ENCODE measurements around the gene ADAMTS17. TPM values are rescaled to one million over a fixed set of nuclear protein-coding genes. Genes with fewer than 3 reads are reported as not detected.

The ADAMTS17 gene
- total and polyA plus RNA-seq, 4 donors: 0.28 to 46.9 (median 9.1) TPM

DNA sequence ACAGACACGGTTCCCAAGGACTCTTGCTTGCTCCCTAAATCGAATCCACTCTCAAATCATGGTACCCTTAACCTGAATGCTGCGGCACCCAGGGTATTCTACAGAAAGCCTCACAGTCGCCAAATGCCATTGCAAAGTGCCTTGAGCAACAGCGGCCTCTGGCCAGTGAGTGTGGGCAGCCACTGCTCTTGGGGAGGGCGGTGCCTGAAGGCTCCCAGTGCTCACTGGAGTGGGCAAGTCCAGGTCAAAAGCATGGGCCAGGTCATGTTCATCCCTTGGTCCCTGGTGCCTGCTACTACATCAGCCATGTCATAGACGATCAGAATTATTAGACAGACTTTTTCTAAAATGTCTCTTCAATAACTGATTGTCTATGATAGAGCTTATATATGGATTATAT lies 82.5 kb downstream of the ADAMTS17 start (continued):
- TF ChIP-seq, protein P1, sequence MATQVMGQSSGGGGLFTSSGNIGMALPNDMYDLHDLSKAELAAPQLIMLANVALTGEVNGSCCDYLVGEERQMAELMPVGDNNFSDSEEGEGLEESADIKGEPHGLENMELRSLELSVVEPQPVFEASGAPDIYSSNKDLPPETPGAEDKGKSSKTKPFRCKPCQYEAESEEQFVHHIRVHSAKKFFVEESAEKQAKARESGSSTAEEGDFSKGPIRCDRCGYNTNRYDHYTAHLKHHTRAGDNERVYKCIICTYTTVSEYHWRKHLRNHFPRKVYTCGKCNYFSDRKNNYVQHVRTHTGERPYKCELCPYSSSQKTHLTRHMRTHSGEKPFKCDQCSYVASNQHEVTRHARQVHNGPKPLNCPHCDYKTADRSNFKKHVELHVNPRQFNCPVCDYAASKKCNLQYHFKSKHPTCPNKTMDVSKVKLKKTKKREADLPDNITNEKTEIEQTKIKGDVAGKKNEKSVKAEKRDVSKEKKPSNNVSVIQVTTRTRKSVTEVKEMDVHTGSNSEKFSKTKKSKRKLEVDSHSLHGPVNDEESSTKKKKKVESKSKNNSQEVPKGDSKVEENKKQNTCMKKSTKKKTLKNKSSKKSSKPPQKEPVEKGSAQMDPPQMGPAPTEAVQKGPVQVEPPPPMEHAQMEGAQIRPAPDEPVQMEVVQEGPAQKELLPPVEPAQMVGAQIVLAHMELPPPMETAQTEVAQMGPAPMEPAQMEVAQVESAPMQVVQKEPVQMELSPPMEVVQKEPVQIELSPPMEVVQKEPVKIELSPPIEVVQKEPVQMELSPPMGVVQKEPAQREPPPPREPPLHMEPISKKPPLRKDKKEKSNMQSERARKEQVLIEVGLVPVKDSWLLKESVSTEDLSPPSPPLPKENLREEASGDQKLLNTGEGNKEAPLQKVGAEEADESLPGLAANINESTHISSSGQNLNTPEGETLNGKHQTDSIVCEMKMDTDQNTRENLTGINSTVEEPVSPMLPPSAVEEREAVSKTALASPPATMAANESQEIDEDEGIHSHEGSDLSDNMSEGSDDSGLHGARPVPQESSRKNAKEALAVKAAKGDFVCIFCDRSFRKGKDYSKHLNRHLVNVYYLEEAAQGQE (IDR thresholded peaks at IDR 0.05): no peak
- TF ChIP-seq HNF4A (conservative IDR thresholded peaks at IDR 0.05): no peak
- TF ChIP-seq, protein P2, sequence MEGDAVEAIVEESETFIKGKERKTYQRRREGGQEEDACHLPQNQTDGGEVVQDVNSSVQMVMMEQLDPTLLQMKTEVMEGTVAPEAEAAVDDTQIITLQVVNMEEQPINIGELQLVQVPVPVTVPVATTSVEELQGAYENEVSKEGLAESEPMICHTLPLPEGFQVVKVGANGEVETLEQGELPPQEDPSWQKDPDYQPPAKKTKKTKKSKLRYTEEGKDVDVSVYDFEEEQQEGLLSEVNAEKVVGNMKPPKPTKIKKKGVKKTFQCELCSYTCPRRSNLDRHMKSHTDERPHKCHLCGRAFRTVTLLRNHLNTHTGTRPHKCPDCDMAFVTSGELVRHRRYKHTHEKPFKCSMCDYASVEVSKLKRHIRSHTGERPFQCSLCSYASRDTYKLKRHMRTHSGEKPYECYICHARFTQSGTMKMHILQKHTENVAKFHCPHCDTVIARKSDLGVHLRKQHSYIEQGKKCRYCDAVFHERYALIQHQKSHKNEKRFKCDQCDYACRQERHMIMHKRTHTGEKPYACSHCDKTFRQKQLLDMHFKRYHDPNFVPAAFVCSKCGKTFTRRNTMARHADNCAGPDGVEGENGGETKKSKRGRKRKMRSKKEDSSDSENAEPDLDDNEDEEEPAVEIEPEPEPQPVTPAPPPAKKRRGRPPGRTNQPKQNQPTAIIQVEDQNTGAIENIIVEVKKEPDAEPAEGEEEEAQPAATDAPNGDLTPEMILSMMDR (IDR thresholded peaks at IDR 0.05; ENCODE audit: low read depth, low read length, missing input control): no peak

DNA sequence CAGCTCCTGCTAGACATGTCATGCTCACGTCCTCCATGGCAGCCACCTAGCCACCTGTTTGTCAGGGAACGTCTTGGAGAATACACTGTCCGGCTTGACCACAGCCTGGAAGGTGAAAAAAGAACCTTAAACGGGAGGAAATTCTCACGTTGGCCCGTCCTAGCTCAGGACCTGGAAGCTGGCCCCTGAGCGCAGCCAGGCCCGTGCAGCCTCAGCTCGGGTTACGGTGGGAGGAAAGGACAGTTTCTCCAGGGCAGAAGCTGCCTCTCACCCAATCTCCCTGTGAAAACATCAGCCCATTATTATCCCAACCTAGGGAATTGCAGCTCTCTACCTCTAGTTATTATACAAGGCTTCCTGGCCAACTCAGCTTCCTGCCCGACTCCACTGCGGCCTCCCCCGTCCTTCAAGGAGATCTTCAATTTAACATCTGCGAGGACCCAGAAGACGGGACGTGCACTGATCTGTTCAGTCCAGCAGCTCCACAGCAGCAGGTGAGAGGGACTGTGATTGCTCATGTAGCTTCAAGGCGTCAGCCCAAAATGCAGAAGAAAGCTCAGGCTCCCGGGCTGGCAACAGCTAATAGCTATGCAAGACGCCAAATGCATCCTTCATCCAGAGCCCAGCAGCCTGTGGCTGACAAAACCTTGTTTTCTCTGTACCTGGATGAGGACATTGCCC lies 84.7 kb downstream of the ADAMTS17 start:
- H3K27ac ChIP-seq (ENCODE audit: low read depth in 1 of 2, low read length in 2 of 2): no peak overlapping the region
- H3K36me3 ChIP-seq (ENCODE audit: control insufficient read depth in 4 of 4, insufficient read depth in 3 of 4, low read depth in 1 of 4, low read length in 3 of 4): peaks cover 0 to 21% (median 11%) of the 10 kb centered on the region in 4 donors
- H3K9ac ChIP-seq (ENCODE audit: low read depth in 1 of 2, low read length in 2 of 2): no peak overlapping the region
- H3K9me3 ChIP-seq (ENCODE audit: control insufficient read depth in 4 of 4, low read length in 3 of 4): no peaks in the 10 kb centered on the region
- TF ChIP-seq JUND (IDR thresholded peaks at IDR 0.05) (no peak), RAD21 (IDR thresholded peaks at IDR 0.05) (no peak), SP1 (IDR thresholded peaks at IDR 0.05) (no peak), EGR1 (IDR thresholded peaks at IDR 0.05; ENCODE audit: low read depth in 2 of 2) (no peak), NR2F2 (IDR thresholded peaks at IDR 0.05) (no peak), FOXA1 (IDR thresholded peaks at IDR 0.05) (no peak), TAF1 (conservative IDR thresholded peaks at IDR 0.05) (no peak), GABPA (IDR thresholded peaks at IDR 0.05 in 1 of 2, conservative IDR thresholded peaks at IDR 0.05 in 1 of 2) (no peak), YY1 (IDR thresholded peaks at IDR 0.05) (no peak), HNF4A (conservative IDR thresholded peaks at IDR 0.05) (no peak), RXRA (IDR thresholded peaks at IDR 0.05) (no peak), FOXA2 (IDR thresholded peaks at IDR 0.05) (no peak), HNF4G (IDR thresholded peaks at IDR 0.05) (no peak)
- TF ChIP-seq, protein P2 (IDR thresholded peaks at IDR 0.05; ENCODE audit: low read depth, low read length, missing input control): no peak
- TF ChIP-seq, protein P3, sequence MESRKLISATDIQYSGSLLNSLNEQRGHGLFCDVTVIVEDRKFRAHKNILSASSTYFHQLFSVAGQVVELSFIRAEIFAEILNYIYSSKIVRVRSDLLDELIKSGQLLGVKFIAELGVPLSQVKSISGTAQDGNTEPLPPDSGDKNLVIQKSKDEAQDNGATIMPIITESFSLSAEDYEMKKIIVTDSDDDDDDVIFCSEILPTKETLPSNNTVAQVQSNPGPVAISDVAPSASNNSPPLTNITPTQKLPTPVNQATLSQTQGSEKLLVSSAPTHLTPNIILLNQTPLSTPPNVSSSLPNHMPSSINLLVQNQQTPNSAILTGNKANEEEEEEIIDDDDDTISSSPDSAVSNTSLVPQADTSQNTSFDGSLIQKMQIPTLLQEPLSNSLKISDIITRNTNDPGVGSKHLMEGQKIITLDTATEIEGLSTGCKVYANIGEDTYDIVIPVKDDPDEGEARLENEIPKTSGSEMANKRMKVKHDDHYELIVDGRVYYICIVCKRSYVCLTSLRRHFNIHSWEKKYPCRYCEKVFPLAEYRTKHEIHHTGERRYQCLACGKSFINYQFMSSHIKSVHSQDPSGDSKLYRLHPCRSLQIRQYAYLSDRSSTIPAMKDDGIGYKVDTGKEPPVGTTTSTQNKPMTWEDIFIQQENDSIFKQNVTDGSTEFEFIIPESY (IDR thresholded peaks at IDR 0.05): no peak
- TF ChIP-seq, protein P4, sequence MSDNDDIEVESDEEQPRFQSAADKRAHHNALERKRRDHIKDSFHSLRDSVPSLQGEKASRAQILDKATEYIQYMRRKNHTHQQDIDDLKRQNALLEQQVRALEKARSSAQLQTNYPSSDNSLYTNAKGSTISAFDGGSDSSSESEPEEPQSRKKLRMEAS (IDR thresholded peaks at IDR 0.05): no peak
- TF ChIP-seq, protein P5, sequence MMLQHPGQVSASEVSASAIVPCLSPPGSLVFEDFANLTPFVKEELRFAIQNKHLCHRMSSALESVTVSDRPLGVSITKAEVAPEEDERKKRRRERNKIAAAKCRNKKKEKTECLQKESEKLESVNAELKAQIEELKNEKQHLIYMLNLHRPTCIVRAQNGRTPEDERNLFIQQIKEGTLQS (IDR thresholded peaks at IDR 0.05): no peak
- TF ChIP-seq, protein P1 (IDR thresholded peaks at IDR 0.05): no peak
- no peak overlapping the region for H3K4me3 ChIP-seq (ENCODE audit: low read depth in 1 of 3, low read length in 3 of 3)
- H3K4me1 ChIP-seq (ENCODE audit: control insufficient read depth in 4 of 4, insufficient read depth in 4 of 4, low read length in 3 of 4): peaks cover 0 to 3% (median 0%) of the 10 kb centered on the region in 4 donors
- DNase-seq (ENCODE audit: low spot score): peak; percentile 20
- H3K27me3 ChIP-seq (ENCODE audit: control insufficient read depth in 4 of 4, insufficient read depth in 4 of 4, low read length in 3 of 4): no peaks in the 10 kb centered on the region
- WGBS: 90% methylated on average over 19 of the region's 19 CpGs
